ENCODE measurements around the gene AFAP1L2.

The AFAP1L2 gene

DNA sequence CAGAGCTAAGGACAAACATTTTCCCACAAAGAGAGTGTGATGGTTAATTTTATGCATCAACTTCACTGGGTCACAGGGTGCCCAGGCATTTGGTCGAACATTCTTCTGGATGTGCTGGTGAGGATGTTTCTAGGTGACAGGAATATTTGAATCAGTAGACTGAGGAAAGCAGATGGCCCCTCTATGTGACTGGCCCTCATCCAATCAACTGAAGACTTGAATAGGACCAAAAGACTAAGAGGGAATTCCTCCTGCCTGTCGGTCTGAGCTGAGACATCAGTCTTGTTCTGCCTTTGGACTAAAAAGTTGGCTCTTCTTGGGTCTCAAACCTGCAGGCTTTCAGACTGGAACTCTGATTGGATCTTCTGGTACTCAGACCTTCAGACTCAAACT, 44.4 kb downstream of the AFAP1L2 start:
- TF ChIP-seq EP300 (IDR thresholded peaks at IDR 0.05; ENCODE audit: borderline replicate concordance) (no peak), ZBTB7A (IDR thresholded peaks at IDR 0.05; ENCODE audit: low read depth) (no peak), CEBPB (IDR thresholded peaks at IDR 0.05) (no peak), TEAD4 (IDR thresholded peaks at IDR 0.05) (no peak)

GRCh38 chr10:114359041-114359952, 45.0 kb downstream of the AFAP1L2 start:
- TF ChIP-seq TAF1 (IDR thresholded peaks at IDR 0.05; ENCODE audit: low read depth): no peak
- no peak for TF ChIP-seq RAD21 (IDR thresholded peaks at IDR 0.05; ENCODE audit: low read depth)
- TF ChIP-seq YY1 (IDR thresholded peaks at IDR 0.05; ENCODE audit: low read depth): peak; percentile 33; the same call in 1 of the 2 replicates
- TF ChIP-seq EGR1 (IDR thresholded peaks at IDR 0.05): no peak
- no peak for TF ChIP-seq CEBPB (IDR thresholded peaks at IDR 0.05)
- TF ChIP-seq EP300 (IDR thresholded peaks at IDR 0.05; ENCODE audit: borderline replicate concordance): peak; percentile 55; the same call in 1 of the 2 replicates
- TF ChIP-seq MAX (IDR thresholded peaks at IDR 0.05): 0 out of 2 replicates have a peak, but pooled peaks have one; percentile 36

GRCh38 chr10:114357515-114357996, 46.7 kb downstream of the AFAP1L2 start:
- TF ChIP-seq CEBPB (IDR thresholded peaks at IDR 0.05) (0 out of 2 replicates have a peak, but pooled peaks have one; percentile 16), EP300 (IDR thresholded peaks at IDR 0.05; ENCODE audit: borderline replicate concordance) (no peak)

DNA sequence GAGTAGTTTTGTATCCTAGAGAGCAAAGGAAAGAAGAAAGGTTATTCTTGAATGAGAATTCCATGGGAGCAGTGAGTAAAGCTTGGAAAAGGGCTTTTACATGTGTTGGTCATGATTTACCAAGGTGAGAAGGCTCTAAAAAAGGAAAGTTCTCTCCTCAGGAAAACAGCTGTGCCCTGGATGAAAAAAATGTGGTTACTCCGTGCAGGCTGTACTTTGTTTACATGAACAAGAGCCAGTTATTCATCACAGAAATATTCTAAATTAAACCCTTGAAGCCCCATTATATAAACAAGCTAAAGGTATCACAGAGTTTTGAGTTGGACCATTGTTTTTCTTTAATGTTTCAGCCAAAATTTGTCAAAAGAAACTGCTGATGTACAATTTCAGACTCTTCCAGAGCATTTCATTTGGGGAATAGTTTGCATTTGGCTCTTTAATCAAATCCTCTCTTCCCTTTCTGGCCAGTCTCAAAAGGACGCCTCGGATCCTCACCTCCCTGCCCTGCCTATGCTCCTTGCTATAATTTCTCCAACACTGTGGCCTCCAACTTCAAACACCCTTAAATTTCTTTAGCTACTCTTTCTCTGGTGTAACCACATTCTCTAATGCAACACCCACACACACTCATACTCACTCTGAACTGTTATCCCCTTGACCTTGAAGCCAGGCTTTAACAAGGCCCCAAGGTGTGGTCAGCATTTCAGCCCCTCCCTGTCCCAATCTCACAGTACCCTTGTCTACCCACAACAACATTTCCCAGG, 47.4 kb downstream of the AFAP1L2 start:
- TF ChIP-seq USF1 (IDR thresholded peaks at IDR 0.05) (no peak), FOXM1 (IDR thresholded peaks at IDR 0.05; ENCODE audit: borderline replicate concordance, low read depth) (no peak), TCF12 (IDR thresholded peaks at IDR 0.05; ENCODE audit: low read depth) (no peak), EGR1 (IDR thresholded peaks at IDR 0.05) (no peak; the same call in 1 of the 2 replicates), YY1 (IDR thresholded peaks at IDR 0.05; ENCODE audit: low read depth) (no peak), EP300 (IDR thresholded peaks at IDR 0.05; ENCODE audit: borderline replicate concordance) (no peak), TEAD4 (IDR thresholded peaks at IDR 0.05) (no peak)
- TF ChIP-seq, protein P1, sequence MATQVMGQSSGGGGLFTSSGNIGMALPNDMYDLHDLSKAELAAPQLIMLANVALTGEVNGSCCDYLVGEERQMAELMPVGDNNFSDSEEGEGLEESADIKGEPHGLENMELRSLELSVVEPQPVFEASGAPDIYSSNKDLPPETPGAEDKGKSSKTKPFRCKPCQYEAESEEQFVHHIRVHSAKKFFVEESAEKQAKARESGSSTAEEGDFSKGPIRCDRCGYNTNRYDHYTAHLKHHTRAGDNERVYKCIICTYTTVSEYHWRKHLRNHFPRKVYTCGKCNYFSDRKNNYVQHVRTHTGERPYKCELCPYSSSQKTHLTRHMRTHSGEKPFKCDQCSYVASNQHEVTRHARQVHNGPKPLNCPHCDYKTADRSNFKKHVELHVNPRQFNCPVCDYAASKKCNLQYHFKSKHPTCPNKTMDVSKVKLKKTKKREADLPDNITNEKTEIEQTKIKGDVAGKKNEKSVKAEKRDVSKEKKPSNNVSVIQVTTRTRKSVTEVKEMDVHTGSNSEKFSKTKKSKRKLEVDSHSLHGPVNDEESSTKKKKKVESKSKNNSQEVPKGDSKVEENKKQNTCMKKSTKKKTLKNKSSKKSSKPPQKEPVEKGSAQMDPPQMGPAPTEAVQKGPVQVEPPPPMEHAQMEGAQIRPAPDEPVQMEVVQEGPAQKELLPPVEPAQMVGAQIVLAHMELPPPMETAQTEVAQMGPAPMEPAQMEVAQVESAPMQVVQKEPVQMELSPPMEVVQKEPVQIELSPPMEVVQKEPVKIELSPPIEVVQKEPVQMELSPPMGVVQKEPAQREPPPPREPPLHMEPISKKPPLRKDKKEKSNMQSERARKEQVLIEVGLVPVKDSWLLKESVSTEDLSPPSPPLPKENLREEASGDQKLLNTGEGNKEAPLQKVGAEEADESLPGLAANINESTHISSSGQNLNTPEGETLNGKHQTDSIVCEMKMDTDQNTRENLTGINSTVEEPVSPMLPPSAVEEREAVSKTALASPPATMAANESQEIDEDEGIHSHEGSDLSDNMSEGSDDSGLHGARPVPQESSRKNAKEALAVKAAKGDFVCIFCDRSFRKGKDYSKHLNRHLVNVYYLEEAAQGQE (IDR thresholded peaks at IDR 0.05; ENCODE audit: low read depth): no peak

DNA sequence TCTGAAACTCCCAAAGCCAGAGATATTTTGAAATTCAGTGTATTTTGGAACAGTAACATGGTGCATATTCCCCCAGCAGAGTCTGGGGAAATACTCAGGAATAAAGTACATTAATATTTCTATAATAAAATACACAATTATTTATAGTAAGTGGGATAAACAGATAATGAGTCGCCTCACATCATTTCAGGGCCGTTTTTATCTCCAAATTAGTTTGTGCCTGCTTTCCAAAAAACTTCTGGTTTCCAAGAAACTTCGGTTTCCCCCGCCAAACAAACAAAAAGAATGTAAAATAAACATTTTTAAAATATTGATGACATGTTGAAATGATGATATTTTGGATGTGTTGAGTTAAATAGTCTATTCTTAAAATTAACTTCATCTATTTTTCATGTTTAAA, 48.2 kb downstream of the AFAP1L2 start:
- TF ChIP-seq EGR1 (IDR thresholded peaks at IDR 0.05): no peak
- no peak for TF ChIP-seq TAF1 (IDR thresholded peaks at IDR 0.05; ENCODE audit: low read depth)
- no peak for TF ChIP-seq TEAD4 (IDR thresholded peaks at IDR 0.05)
- no peak for TF ChIP-seq USF1 (IDR thresholded peaks at IDR 0.05)
- no peak for TF ChIP-seq ZBTB7A (IDR thresholded peaks at IDR 0.05; ENCODE audit: low read depth)
- no peak for TF ChIP-seq RAD21 (IDR thresholded peaks at IDR 0.05; ENCODE audit: low read depth)
- no peak for TF ChIP-seq NFIC (IDR thresholded peaks at IDR 0.05)
- TF ChIP-seq EP300 (IDR thresholded peaks at IDR 0.05; ENCODE audit: borderline replicate concordance): no peak
- TF ChIP-seq YY1 (IDR thresholded peaks at IDR 0.05; ENCODE audit: low read depth): no peak
- no peak for TF ChIP-seq MAX (IDR thresholded peaks at IDR 0.05)
- no peak for TF ChIP-seq TCF12 (IDR thresholded peaks at IDR 0.05; ENCODE audit: low read depth)
- no peak for TF ChIP-seq CEBPB (IDR thresholded peaks at IDR 0.05)
- TF ChIP-seq, protein P1 (IDR thresholded peaks at IDR 0.05; ENCODE audit: low read depth): no peak
- TF ChIP-seq FOXM1 (IDR thresholded peaks at IDR 0.05; ENCODE audit: borderline replicate concordance, low read depth): no peak
- no peak for TF ChIP-seq CREB1 (IDR thresholded peaks at IDR 0.05; ENCODE audit: low read depth)
